ENCODE measurements around the gene EVA1A. TPM values are rescaled to one million over a fixed set of nuclear protein-coding genes. Genes with fewer than 3 reads are reported as not detected.

EVA1A gene
- polyA plus RNA-seq, 3 donors = 12.3 to 16.6 (median 15.6) TPM

- DNase-seq (ENCODE audit: low read depth in 3 of 3, low spot score in 2 of 3) = no peak
These were observed 14.8 kb downstream of the EVA1A start for GRCh38 chr2:75545922-75546321.

- DNase-seq (ENCODE audit: low read depth in 3 of 3, low spot score in 2 of 3) = no peak
These were observed 15.4 kb downstream of the EVA1A start for GRCh38 chr2:75545387-75545786.

GRCh38 chr2:75543446-75543845, 17.3 kb downstream of the EVA1A start:
- DNase-seq (ENCODE audit: low read depth in 3 of 3, low spot score in 2 of 3) = no peak

- DNase-seq (ENCODE audit: low read depth in 3 of 3, low spot score in 2 of 3) = no peak
These were observed 19.3 kb downstream of the EVA1A start for GRCh38 chr2:75541430-75541829.

GRCh38 chr2:75540994-75541393, 19.7 kb downstream of the EVA1A start:
- DNase-seq (ENCODE audit: low read depth in 3 of 3, low spot score in 2 of 3) = no peak

GRCh38 chr2:75539955-75540716, 20.6 kb downstream of the EVA1A start:
- no peak for DNase-seq (ENCODE audit: low read depth in 3 of 3, low spot score in 2 of 3)

GRCh38 chr2:75538521-75539490, 21.9 kb downstream of the EVA1A start:
- DNase-seq (ENCODE audit: low read depth in 3 of 3, low spot score in 2 of 3) = no peak

GRCh38 chr2:75537658-75538057, 23.1 kb downstream of the EVA1A start:
- DNase-seq (ENCODE audit: low read depth in 3 of 3, low spot score in 2 of 3) = no peak

- DNase-seq (ENCODE audit: low read depth in 3 of 3, low spot score in 2 of 3) = no peak
These were observed 27.6 kb downstream of the EVA1A start for GRCh38 chr2:75533135-75533534.

GRCh38 chr2:75532488-75532887, 28.3 kb downstream of the EVA1A start:
- no peak for DNase-seq (ENCODE audit: low read depth in 3 of 3, low spot score in 2 of 3)

- DNase-seq (ENCODE audit: low read depth in 3 of 3, low spot score in 2 of 3) = no peak
These were observed 32.3 kb downstream of the EVA1A start for GRCh38 chr2:75528221-75528977.

- no peak for DNase-seq (ENCODE audit: low read depth in 3 of 3, low spot score in 2 of 3)
These were observed 33.1 kb downstream of the EVA1A start for GRCh38 chr2:75527676-75528075.

GRCh38 chr2:75526842-75527241, 33.9 kb downstream of the EVA1A start:
- no peak for DNase-seq (ENCODE audit: low read depth in 3 of 3, low spot score in 2 of 3)

- no peak for DNase-seq (ENCODE audit: low read depth in 3 of 3, low spot score in 2 of 3)
These were observed 35.1 kb downstream of the EVA1A start for GRCh38 chr2:75525434-75526310.

GRCh38 chr2:75524276-75524911, 36.3 kb downstream of the EVA1A start:
- no peak for DNase-seq (ENCODE audit: low read depth in 3 of 3, low spot score in 2 of 3)

GRCh38 chr2:75523313-75524275, 37.1 kb downstream of the EVA1A start:
- DNase-seq (ENCODE audit: low read depth in 3 of 3, low spot score in 2 of 3) = no peak

- no peak for DNase-seq (ENCODE audit: low read depth in 3 of 3, low spot score in 2 of 3)
These were observed 38.0 kb downstream of the EVA1A start for GRCh38 chr2:75522543-75523312.

Measured in right renal cortex interstitium (tissue), 3 donors.